IPS-NIHi7 (cell line): ENCODE data around the gene ALKBH1.
A peak's percentile ranks its signal among the peaks of the same experiment; 100 is the strongest.
"Not testable (repeated sequence)": the region's sequence is repeated elsewhere in the genome, so short reads cannot be mapped to it uniquely, and the experiment has no call there.

Experiments
- DNase-seq: peaks from one replicate; pipeline ENCODE4 v3.0.0; 2012; ENCODE audit warnings: mixed read lengths; ENCODE audit errors: extremely low spot score

The ALKBH1 gene, protein sequence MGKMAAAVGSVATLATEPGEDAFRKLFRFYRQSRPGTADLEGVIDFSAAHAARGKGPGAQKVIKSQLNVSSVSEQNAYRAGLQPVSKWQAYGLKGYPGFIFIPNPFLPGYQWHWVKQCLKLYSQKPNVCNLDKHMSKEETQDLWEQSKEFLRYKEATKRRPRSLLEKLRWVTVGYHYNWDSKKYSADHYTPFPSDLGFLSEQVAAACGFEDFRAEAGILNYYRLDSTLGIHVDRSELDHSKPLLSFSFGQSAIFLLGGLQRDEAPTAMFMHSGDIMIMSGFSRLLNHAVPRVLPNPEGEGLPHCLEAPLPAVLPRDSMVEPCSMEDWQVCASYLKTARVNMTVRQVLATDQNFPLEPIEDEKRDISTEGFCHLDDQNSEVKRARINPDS

GRCh38 chr14:77707724-77708408, at the start of gene ALKBH1, which contains the start of gene SLIRP:
Gene ALKBH1 (minus strand): TSS chr14:77708023. CDS start chr14:77708004, 19 bp downstream.
Gene SLIRP (plus strand): TSS chr14:77708103. CDS start chr14:77708112, 9 bp downstream.
- peak; percentile 91 for DNase-seq

DNA sequence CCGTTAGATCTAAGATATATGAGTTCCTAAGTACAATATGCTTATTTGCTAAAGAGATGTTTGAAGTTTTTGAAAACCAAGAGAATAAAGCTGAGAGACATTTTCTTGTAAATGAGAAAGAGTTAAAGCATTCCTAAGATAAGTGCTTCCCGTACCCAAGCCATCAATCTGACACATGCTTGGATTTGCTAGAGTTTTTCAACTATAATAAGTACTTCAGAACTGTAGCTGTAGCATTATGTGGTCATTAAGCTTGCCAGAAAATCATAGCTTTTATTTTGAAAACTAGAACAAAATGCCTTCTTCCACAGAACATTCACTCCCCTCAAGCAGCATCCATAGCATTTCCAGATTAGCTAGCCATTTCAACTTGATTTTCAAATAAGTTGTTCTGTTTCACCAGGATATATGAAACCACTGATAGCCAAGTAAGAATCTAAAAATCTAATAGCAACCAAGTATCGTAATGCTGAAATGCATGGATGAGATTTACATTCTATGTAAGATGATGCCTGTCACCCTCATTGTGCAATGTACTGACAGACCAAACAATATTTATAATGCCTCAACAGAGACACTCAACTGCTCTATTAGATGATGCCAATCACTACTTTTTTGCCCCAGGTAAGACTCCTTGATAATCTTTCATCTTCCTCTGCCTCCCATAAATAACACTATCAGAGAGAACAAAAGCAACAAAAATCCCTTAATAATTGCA, 45.1 kb upstream of the ALKBH1 start:
- no peak for DNase-seq

DNA sequence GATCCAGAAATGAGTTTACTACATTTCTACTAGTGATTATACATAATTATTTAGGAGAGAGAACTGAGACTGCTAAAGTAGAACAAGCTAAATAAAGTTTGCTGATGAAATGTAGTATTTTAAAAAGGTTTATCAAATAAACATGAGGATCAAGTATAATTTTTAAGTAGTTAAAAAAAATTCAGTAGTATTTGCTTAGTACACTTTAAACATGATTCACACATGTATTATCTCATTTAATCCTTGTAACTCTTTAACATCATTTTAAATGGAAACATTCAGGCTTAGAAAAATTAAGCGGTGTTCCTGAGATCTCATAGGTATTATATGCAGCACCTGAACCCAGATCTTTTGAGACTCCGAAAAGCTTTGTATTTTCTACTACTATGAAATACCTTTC, 44.4 kb upstream of the ALKBH1 start:
- DNase-seq, result no peak

GRCh38 chr14:77747425-77747824, 39.6 kb upstream of the ALKBH1 start:
- DNase-seq, result not testable (repeated sequence)

- no peak for DNase-seq
These were observed 38.4 kb upstream of the ALKBH1 start for GRCh38 chr14:77746064-77746702.

GRCh38 chr14:77741438-77741837, 33.6 kb upstream of the ALKBH1 start:
- DNase-seq, result no peak

DNA sequence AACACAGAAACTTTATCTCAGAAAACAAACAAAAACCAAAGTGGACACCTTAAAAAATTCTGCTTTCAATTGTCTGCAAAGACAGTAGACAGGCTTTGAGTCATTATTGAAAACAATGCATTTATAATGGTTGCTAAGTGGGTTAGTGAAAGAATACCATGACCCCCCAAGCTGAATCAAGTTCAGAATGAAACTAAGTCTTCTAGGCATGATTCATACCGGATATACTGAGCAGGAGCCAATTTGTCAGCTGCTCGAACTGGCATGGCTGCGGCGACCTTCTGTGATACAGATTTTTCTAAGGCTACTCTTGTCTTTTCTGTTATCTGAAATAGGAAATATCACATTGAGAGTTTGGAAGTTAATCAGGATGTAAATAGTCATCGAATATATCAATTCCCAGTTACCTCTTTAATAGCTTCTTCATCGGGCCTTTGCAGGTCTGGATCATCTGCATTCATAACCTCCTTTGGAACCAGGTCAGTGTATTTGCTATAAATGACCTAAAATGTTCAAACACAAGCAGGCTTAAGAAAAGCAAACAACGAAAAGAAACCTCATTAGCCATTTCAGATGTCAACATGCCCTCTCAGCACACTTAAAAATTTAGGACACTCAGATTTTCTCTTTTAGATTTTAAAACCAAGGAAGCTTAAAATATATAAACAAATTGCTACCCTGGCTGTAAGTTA, 30.9 kb upstream of the ALKBH1 start:
- no peak for DNase-seq

GRCh38 chr14:77730976-77731497, 23.2 kb upstream of the ALKBH1 start:
- DNase-seq, result no peak

DNA sequence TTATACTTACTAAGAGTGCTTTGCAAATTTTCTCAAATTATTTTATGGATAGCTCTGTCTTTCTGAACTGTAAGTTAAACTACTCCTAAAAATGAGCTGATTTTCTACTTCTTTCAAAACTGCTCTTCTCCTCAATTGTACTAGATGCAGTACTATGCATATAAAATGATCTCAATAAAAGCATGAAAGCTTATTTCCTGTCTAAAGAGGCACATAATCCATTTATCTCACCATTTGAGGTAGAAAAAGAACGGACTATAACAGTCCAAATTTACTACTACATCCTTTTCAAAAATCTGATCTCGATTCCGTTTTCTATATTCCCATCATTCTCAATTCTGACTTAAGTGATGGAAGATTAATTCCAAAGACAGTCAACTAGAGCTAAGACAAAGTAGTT, 14.5 kb upstream of the ALKBH1 start:
- no peak for DNase-seq

DNA sequence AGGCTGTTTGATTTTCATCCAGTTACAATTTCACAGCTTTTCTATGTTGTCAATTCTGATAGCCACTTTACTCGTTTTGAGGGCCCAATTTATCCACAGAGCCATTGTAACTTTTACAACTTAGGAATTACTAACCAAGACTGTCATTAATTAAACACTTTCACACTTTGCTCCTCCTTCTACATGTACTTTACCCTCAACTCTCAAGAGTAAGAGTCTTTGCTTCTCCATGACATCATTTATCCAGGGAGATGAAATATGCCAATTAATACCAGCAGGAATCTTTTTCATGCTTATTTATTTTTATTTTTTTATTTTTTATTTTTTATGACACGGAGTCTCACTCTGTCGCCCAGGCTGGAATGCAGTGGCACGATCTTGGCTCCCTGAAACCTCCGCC, 13.6 kb upstream of the ALKBH1 start:
- no peak for DNase-seq

- no peak for DNase-seq
These were observed 9.9 kb upstream of the ALKBH1 start for GRCh38 chr14:77717608-77718305.

DNA sequence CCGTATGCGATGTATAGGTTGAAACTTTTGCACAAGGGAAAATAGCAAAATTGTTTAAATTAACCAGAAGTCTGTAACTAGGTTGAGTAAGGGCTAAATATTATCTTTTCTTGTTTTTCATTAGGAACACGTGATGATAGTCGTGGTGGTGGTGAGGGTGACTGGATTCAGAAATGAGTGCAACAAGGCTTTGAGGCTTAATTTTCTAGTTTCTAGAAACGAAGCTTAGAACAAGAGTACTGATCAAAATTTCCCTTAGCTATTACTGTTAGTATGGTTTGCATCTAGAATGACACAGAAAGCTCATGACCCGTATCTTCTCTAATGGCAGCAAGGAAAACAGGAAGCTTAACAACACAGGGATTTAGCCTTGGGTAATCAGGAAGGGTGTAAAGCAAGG, 7.1 kb upstream of the ALKBH1 start:
- no peak for DNase-seq

- DNase-seq, result no peak
These were observed 2.5 kb upstream of the ALKBH1 start for GRCh38 chr14:77710364-77710763.

- DNase-seq, result no peak
These were observed 1.6 kb upstream of the ALKBH1 start for GRCh38 chr14:77709412-77709811.

DNA sequence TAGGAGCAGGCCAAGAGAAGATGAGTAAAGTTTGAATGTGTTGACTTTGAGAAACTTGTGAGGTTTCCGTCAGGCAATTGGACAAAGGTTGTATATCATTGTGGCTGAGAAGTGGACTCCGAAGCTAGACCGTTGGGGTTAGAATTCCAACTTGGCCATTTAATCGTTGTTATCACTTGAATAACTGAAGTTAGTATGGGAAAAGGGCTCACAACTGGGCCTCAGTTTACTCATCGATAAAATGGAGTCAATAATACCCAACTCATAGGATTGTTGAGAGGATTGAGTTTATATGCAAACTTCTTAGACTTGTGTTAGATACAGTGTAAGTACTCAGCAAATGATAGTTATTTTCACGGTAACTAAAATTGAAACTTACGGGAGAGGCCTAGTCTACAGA, 926 bp upstream of the ALKBH1 start:
- no peak for DNase-seq

- peak; percentile 35 for DNase-seq
These were observed 484 bp downstream of the ALKBH1 start for GRCh38 chr14:77707355-77707723.

GRCh38 chr14:77691259-77691658, 16.6 kb downstream of the ALKBH1 start:
- DNase-seq, result no peak

DNA sequence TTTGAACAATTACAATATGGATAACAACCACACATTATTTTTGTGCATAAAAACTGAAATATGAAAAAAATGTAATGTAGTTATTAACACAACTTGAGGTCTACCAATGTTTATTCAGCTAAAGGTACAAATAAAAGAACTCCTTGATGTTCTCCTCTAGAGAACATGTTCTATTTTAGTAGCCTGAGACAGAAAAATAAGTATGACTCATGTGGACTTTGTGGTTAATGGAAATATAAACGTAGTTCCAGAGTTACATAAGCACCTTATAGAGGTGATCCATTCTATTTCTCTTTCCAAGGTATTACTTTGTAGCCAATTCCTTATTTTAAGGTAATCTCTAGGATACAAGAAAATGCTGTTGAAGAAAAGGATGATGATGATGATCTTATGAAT, 25.7 kb downstream of the ALKBH1 start:
- DNase-seq, result no peak

DNA sequence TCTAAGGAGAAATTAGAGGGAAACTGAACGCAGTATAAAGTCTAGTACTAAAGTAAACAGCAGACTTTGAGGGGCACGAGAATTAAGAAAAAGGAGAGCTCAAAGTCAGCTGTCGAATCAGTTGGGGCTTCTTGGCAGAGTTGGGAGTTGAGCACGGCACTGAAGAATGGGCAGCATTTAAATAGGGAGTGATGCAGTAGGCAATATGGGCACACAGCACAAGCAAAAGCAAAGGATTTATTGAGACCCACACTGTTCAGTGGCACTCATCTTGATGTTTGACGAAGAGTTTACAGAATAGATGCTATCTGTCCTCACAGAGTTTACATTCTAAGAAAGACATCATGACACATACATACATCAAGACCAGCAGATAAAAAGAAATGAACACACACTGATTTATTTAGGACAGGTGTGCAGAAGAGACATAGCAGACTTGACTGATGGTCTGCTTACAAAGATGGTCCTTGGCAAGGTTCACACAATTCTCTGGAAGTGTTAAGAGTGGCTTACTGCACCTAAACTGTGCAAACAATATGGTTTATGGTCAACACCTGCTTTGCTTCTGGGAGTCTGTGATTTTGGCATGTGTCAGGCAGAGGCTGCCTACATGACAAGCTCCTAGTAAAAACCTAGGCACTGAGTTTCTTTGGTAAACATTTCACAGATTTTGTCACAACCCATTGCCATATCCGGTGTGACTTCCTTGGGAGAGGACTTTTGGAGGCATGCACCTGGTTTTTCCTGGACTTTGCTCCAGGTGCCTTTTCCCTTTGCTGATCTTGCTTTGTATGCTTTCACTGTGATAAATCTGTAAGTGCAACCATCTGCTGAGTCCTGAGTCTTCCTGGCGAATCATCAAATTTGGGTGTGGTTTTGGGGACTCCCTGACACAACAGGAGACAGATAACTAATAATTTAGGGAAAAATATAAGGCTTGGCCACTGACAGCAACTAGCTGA, 26.3 kb downstream of the ALKBH1 start:
- no peak for DNase-seq
